Fibroblast of skin of abdomen (primary cell): ENCODE data around the gene DENND2C.

Source experiments
- DNase-seq: peaks from one replicate; pipeline ENCODE4 v3.0.0-alpha.2; 2013

DENND2C gene

GRCh38 chr1:114545315-114545714 lies 124.5 kb downstream of the DENND2C start:
- DNase-seq: no peak

DNA sequence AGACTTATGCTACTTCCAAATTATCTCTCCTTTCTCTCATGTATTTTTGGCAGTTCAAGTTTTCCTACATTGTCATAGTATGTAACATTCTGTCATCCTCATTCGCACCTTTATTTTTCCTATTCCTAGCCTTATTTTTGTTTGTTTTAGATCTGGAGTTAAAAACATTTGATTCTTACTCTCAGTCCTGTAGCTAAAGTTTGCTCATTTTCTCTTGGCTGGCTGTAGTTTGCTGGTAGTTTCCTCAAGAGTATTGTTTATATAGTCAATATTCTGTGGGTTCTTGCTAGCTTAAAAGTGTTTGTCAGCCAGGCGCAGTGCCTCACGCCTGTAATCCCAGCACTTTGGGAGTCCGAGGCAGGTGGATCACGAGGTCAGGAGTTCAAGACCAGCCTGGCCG lies 129.0 kb downstream of the DENND2C start:
- DNase-seq: no peak

- DNase-seq: no peak
These were observed 129.6 kb downstream of the DENND2C start for GRCh38 chr1:114540272-114540671.

GRCh38 chr1:114536043-114536442 lies 133.8 kb downstream of the DENND2C start:
- DNase-seq: no peak

DNA sequence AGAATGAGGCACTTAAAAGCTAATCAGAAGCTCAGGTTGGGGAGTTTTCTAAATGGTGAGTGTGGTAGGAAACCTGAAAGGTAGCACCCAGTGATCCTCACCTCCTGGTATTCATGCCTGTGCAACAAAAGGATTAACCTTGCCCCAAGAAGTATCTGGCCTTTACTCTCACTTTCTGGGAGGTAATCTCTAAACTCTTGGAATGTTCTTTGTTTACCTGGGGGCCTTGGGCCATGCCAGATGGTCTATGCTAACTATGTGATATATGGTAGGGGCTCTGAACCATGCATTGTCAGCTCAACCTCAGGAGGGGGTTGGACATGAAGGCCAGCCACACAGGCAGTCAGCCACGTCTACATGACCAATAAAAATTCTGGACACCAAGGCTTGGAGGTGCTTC lies 134.4 kb downstream of the DENND2C start:
- DNase-seq: no peak
